GM08714 (cell line): ENCODE results near the gene RAB25.
"Not testable (repeated sequence)": the region's sequence is repeated elsewhere in the genome, so short reads cannot be mapped to it uniquely, and the experiment has no call there.

Experiments used
- H3K4me3 ChIP-seq: fragments of 200-500 bp; sonication (Bioruptor generic); 2 replicates; pipeline ENCODE4 v1.5.1; 2014; ENCODE audit warnings: mild to moderate bottlenecking, low read length, inconsistent platforms
- ZNF274 ChIP-seq: IDR thresholded peaks from 2 replicates; pipeline ENCODE4 v1.6.1; 2012; ENCODE audit warnings: mild to moderate bottlenecking, low read depth, low read length

RAB25 gene

GRCh38 chr1:156065871-156066270 is 4.9 kb downstream of the RAB25 start:
- no peak overlapping the region for H3K4me3 ChIP-seq

GRCh38 chr1:156067262-156067661 is 6.3 kb downstream of the RAB25 start:
- TF ChIP-seq ZNF274 = no peak

More at GRCh38 chr1:156065871-156066270, 4.9 kb downstream of the RAB25 start:
- TF ChIP-seq ZNF274 = no peak

GRCh38 chr1:156069490-156070455 is 8.8 kb downstream of the RAB25 start:
- H3K4me3 ChIP-seq = no peak overlapping the region
- TF ChIP-seq ZNF274 = no peak

More at GRCh38 chr1:156067262-156067661, 6.3 kb downstream of the RAB25 start:
- no peak overlapping the region for H3K4me3 ChIP-seq

- TF ChIP-seq ZNF274 = no peak
Observed at GRCh38 chr1:156070548-156070947, 9.6 kb downstream of the RAB25 start.

GRCh38 chr1:156071332-156071816 is 10.4 kb downstream of the RAB25 start:
- H3K4me3 ChIP-seq = not testable (repeated sequence)

More at GRCh38 chr1:156070548-156070947, 9.6 kb downstream of the RAB25 start:
- H3K4me3 ChIP-seq = no peak overlapping the region

GRCh38 chr1:156072251-156072650 is 11.3 kb downstream of the RAB25 start:
- H3K4me3 ChIP-seq = no peak overlapping the region
- no peak for TF ChIP-seq ZNF274

GRCh38 chr1:156073110-156073687 is 12.2 kb downstream of the RAB25 start:
- no peak overlapping the region for H3K4me3 ChIP-seq
- TF ChIP-seq ZNF274 = no peak

GRCh38 chr1:156073740-156074139 is 12.8 kb downstream of the RAB25 start:
- H3K4me3 ChIP-seq = no peak overlapping the region
- TF ChIP-seq ZNF274 = no peak

- no peak for TF ChIP-seq ZNF274
- H3K4me3 ChIP-seq = no peak overlapping the region
Observed at GRCh38 chr1:156074661-156075060, 13.7 kb downstream of the RAB25 start.

- no peak for TF ChIP-seq ZNF274
- H3K4me3 ChIP-seq = no peak overlapping the region
Observed at GRCh38 chr1:156075162-156075561, 14.2 kb downstream of the RAB25 start.

GRCh38 chr1:156075775-156076204 is 14.8 kb downstream of the RAB25 start:
- H3K4me3 ChIP-seq = no peak overlapping the region; the same call in 1 of the 2 replicates
- TF ChIP-seq ZNF274 = no peak

GRCh38 chr1:156076609-156077429 is 15.9 kb downstream of the RAB25 start:
- H3K4me3 ChIP-seq = peak overlapping the region; percentile 33; the same call in 1 of the 2 replicates
- TF ChIP-seq ZNF274 = no peak

- no peak for TF ChIP-seq ZNF274
- no peak overlapping the region for H3K4me3 ChIP-seq
Observed at GRCh38 chr1:156077430-156077760, 16.4 kb downstream of the RAB25 start.

- TF ChIP-seq ZNF274 = no peak
- no peak overlapping the region for H3K4me3 ChIP-seq
Observed at GRCh38 chr1:156078728-156079127, 17.8 kb downstream of the RAB25 start.
